ENCODE data around the gene SOAT1. TPM values are rescaled to one million over a fixed set of nuclear protein-coding genes. Genes with fewer than 3 reads are reported as not detected.
"Not testable (repeated sequence)": the region's sequence is repeated elsewhere in the genome, so short reads cannot be mapped to it uniquely, and the experiment has no call there.

The SOAT1 gene
- total RNA-seq, 3 donors from 2014 or later (not counting 1 experiment from before 2014, with no cell fraction given): 36.9 to 57.9 (median 51.3) TPM

GRCh38 chr1:179385510-179385909 is 91.9 kb downstream of the SOAT1 start:
- Mint-ChIP-seq H3K36me3 (no peaks in the 10 kb centered on the region), H3K27ac (no peak overlapping the region), H3K4me1 (no peaks in the 10 kb centered on the region), H3K27me3 (ENCODE audit: low read depth in 2 of 2) (peaks cover 0 to 7% of the 10 kb centered on the region in 2 donors), H3K9me3 (no peaks in the 10 kb centered on the region), H3K4me3 (no peak overlapping the region)
- intact Hi-C loops (cut with micrococcal nuclease): no loop called here
- Histone ChIP-seq H3K9me3 (ENCODE audit: control insufficient read depth, insufficient read depth, low read length) (no peaks in the 10 kb centered on the region), H3K27ac (ENCODE audit: low read length) (no peak overlapping the region), H3K27me3 (ENCODE audit: control insufficient read depth, insufficient read depth, low read length) (no peaks in the 10 kb centered on the region), H3K36me3 (ENCODE audit: control insufficient read depth, insufficient read depth, low read length) (no peaks in the 10 kb centered on the region), H3K4me3 (ENCODE audit: low read length) (no peak overlapping the region), H3K4me1 (ENCODE audit: control insufficient read depth, insufficient read depth, low read length) (no peaks in the 10 kb centered on the region)
- TF ChIP-seq, protein P1, sequence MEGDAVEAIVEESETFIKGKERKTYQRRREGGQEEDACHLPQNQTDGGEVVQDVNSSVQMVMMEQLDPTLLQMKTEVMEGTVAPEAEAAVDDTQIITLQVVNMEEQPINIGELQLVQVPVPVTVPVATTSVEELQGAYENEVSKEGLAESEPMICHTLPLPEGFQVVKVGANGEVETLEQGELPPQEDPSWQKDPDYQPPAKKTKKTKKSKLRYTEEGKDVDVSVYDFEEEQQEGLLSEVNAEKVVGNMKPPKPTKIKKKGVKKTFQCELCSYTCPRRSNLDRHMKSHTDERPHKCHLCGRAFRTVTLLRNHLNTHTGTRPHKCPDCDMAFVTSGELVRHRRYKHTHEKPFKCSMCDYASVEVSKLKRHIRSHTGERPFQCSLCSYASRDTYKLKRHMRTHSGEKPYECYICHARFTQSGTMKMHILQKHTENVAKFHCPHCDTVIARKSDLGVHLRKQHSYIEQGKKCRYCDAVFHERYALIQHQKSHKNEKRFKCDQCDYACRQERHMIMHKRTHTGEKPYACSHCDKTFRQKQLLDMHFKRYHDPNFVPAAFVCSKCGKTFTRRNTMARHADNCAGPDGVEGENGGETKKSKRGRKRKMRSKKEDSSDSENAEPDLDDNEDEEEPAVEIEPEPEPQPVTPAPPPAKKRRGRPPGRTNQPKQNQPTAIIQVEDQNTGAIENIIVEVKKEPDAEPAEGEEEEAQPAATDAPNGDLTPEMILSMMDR (IDR thresholded peaks at IDR 0.05): no peak
- DNase-seq (no peak), ATAC-seq (no peak)
- 89% methylated on average over 1 of the region's 1 CpG for WGBS (ENCODE audit: insufficient coverage)

- H3K9me3 ChIP-seq (ENCODE audit: control insufficient read depth, insufficient read depth, low read length): no peaks in the 10 kb centered on the region
- Mint-ChIP-seq H3K4me1 (no peaks in the 10 kb centered on the region), H3K27me3 (ENCODE audit: low read depth in 2 of 2) (peaks cover 27 to 33% of the 10 kb centered on the region in 2 donors), H3K4me3 (no peak overlapping the region), H3K36me3 (peaks cover 14% of the 10 kb centered on the region), H3K27ac (no peak overlapping the region), H3K9me3 (peaks cover 2 to 4% of the 10 kb centered on the region in 2 donors)
- H3K4me3 ChIP-seq (ENCODE audit: low read length): no peak overlapping the region
- ATAC-seq (no peak), DNase-seq (no peak)
- no peaks in the 10 kb centered on the region for H3K4me1 ChIP-seq (ENCODE audit: control insufficient read depth, insufficient read depth, low read length)
- H3K27me3 ChIP-seq (ENCODE audit: control insufficient read depth, insufficient read depth, low read length): no peaks in the 10 kb centered on the region
- 98% methylated on average over 3 of the region's 3 CpGs for WGBS (ENCODE audit: insufficient coverage)
- intact Hi-C loops (cut with micrococcal nuclease): no loop called here
- no peaks in the 10 kb centered on the region for H3K36me3 ChIP-seq (ENCODE audit: control insufficient read depth, insufficient read depth, low read length)
- TF ChIP-seq, protein P1 (IDR thresholded peaks at IDR 0.05): no peak
- no peak overlapping the region for H3K27ac ChIP-seq (ENCODE audit: low read length)
Observed at GRCh38 chr1:179393721-179394120, 100.1 kb downstream of the SOAT1 start.

DNA sequence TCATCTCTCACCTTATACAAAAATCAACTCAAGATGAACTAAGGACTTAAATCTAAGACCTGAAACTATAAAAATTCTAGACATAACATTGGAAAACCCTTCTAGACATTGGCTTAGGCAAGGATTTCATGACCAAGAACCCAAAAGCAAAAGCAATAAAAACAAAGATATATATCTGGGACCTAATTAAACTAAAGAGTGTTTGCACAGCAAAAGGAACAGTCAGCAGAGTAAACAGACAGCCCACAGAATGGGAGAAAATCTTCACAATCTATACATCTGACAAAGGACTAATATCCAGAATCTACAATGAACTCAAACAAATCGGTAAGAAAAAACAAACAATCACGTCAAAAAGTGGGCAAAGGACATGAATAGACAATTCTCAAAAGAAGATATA is 105.8 kb downstream of the SOAT1 start:
- H3K27ac ChIP-seq (ENCODE audit: low read length); ATAC-seq; H3K4me3 ChIP-seq (ENCODE audit: low read length); intact Hi-C loops (cut with micrococcal nuclease); H3K4me1 ChIP-seq (ENCODE audit: control insufficient read depth, insufficient read depth, low read length); H3K36me3 Mint-ChIP-seq; H3K27ac Mint-ChIP-seq; H3K4me3 Mint-ChIP-seq; H3K9me3 ChIP-seq (ENCODE audit: control insufficient read depth, insufficient read depth, low read length); H3K4me1 Mint-ChIP-seq; H3K36me3 ChIP-seq (ENCODE audit: control insufficient read depth, insufficient read depth, low read length); DNase-seq; H3K9me3 Mint-ChIP-seq; H3K27me3 ChIP-seq (ENCODE audit: control insufficient read depth, insufficient read depth, low read length): not testable (repeated sequence)
- 83% methylated on average over 2 of the region's 2 CpGs for WGBS (ENCODE audit: insufficient coverage)
- H3K27me3 Mint-ChIP-seq (ENCODE audit: low read depth in 2 of 2): peaks cover 9 to 11% of the 10 kb centered on the region in 2 donors

Other genes with a start within 250 kb of the SOAT1 start
- gene TOR3A, start 211.7 kb upstream of the SOAT1 start, total RNA-seq: 10 to 100 TPM; 22.7 to 33.3 (median 29.0) TPM
- gene ABL2, start 64.1 kb upstream of the SOAT1 start, total RNA-seq: 10 to 100 TPM; 11.1 to 16.3 (median 12.9) TPM
- 1 to 10 TPM in 2 of 3 donors, under 1 TPM in 1; 0.78 to 2.0 (median 1.7) TPM for gene AXDND1, start 72.2 kb downstream of the SOAT1 start, total RNA-seq

All from natural killer cell (primary cell).